ENCODE data around the gene LAMTOR2.
A peak's percentile ranks its signal among the peaks of the same experiment; 100 is the strongest.

The LAMTOR2 gene

DNA sequence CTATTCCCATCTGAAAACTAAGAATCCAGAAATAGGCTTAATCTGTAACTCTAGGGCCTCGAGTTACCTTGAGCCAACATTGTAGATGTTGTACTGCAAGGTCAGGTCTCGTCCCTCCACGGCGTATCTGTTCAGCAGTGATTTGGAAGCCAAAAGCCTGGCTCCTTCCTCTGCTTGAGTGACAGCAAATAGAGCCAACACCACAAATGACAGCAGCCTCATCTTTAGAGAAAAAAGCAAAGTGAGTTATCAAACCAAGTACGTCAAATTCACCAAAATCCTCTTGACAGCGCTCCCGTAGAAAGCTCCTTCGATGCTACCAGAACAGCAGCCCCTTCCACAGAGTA lies 34.7 kb upstream of the LAMTOR2 start:
- TF ChIP-seq, protein P1, sequence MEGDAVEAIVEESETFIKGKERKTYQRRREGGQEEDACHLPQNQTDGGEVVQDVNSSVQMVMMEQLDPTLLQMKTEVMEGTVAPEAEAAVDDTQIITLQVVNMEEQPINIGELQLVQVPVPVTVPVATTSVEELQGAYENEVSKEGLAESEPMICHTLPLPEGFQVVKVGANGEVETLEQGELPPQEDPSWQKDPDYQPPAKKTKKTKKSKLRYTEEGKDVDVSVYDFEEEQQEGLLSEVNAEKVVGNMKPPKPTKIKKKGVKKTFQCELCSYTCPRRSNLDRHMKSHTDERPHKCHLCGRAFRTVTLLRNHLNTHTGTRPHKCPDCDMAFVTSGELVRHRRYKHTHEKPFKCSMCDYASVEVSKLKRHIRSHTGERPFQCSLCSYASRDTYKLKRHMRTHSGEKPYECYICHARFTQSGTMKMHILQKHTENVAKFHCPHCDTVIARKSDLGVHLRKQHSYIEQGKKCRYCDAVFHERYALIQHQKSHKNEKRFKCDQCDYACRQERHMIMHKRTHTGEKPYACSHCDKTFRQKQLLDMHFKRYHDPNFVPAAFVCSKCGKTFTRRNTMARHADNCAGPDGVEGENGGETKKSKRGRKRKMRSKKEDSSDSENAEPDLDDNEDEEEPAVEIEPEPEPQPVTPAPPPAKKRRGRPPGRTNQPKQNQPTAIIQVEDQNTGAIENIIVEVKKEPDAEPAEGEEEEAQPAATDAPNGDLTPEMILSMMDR (IDR thresholded peaks at IDR 0.05; ENCODE audit: borderline replicate concordance, control extremely low read depth, extremely low read depth, insufficient read depth, missing control alignments), result no peak
- DNase-seq (ENCODE audit: low spot score), result no peak
- in situ Hi-C loops (cut with MboI; ENCODE audit: low sequenced_read_pairs, unreplicated experiment), result no loop called here

DNA sequence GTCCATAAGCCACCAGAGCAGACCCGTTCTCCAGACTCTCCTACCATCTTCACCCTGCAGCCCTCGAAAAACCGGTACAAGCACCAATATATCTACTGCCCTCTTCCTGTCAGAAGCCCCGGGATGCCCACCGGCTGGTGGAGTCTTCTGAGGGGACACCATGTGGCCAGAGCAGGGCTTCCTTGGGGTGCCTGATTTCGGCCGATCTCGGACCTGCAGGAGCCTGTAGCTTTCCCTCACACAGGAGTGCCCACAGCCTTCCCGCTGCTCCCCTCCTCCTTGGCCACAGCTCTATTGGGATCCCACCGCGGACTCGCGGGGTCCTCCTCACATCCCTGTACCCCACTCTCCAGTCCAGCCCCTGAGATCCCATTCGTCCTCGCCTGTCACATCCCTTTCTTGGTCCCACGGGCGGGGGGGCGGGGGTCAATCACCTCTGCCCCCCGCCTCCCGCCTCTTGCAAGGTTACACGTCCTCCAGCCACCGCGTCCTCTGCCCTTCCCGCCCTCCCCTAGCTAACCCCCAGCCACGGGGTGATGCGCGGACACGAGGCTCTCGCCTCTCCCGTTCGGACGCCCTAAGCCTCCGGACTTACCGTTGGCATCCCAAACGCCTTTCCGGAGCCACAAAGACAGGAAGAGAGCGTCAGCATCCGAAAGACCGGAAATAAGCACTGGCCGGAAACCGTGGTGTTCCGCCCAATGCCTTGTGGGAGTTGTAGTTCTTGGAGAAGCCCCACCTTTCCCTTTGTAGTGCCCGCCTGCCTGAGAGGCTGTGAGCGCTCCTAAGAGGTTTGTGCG lies 34.1 kb upstream of the LAMTOR2 start, which contains the start of gene SSR2:
TSS of gene SSR2 (minus strand) at position 659 of the 800 bp plus-strand sequence. CDS start 784 bp downstream, outside the sequence.
- peak; percentile 96 for DNase-seq (ENCODE audit: low spot score)
- in situ Hi-C loops (cut with MboI; ENCODE audit: low sequenced_read_pairs, unreplicated experiment), result no loop called here
- TF ChIP-seq, protein P1 (IDR thresholded peaks at IDR 0.05; ENCODE audit: borderline replicate concordance, control extremely low read depth, extremely low read depth, insufficient read depth, missing control alignments), result no peak

DNA sequence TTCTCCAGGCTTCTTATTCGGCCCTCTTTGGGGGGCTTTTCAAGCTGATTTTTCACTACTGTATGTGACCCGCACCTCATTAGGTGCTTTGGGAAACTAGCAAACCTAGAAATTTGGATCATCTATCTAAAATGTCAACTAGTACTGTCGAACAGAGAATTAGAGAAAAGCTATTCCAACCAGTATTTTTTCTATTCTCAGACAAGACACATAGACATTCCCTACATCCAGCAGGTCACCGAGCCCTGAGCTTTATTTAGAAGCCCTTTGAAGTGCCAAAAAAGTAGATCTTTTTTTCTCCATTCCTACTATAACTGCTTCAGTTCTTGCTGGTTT lies 33.5 kb upstream of the LAMTOR2 start:
- in situ Hi-C loops (cut with MboI; ENCODE audit: low sequenced_read_pairs, unreplicated experiment), result no loop called here

DNA sequence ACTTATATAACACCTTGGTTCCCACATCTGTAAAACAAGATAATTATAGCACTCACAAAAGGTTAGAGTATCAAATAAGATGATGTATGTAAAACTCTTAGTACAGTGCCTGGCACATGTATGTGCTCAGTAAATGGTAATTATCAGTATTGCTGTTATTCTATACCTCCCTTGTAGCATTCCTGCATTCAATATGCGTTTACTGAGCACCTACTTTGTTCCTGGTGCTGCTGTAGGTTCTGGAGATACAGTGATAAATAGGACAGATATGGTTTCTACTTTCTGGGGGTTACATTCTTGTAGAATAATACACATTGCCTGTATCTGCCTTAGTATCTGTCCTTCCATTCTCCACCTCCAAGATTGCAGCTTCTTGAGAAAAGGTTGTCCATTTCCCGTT lies 32.6 kb upstream of the LAMTOR2 start:
- in situ Hi-C loops (cut with MboI; ENCODE audit: low sequenced_read_pairs, unreplicated experiment), result no loop called here
- TF ChIP-seq, protein P1 (IDR thresholded peaks at IDR 0.05; ENCODE audit: borderline replicate concordance, control extremely low read depth, extremely low read depth, insufficient read depth, missing control alignments), result no peak
- DNase-seq (ENCODE audit: low spot score), result no peak

More for the DNA sequence above, 33.5 kb upstream of the LAMTOR2 start:
- DNase-seq (ENCODE audit: low spot score), result no peak
- TF ChIP-seq, protein P1 (IDR thresholded peaks at IDR 0.05; ENCODE audit: borderline replicate concordance, control extremely low read depth, extremely low read depth, insufficient read depth, missing control alignments), result no peak

DNA sequence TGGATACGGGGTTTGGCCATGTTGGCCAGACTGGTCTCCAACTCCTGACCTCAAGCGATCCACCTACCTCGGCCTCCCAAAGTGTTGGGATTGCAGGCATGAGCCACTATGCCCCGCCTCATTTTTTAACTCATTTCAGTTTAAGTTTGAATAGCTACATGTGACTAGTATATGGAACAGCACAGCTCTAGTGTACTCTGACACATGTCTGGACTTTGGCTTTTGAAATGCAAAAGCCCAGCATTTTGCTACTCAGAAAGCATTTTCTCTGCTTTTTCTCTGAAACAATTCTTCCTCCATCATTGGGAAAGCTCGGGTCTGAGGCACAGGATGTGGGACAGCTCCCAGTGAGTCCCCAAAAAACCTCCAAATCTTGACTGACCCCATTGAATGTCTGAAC lies 29.8 kb upstream of the LAMTOR2 start:
- DNase-seq (ENCODE audit: low spot score), result no peak
- TF ChIP-seq, protein P1 (IDR thresholded peaks at IDR 0.05; ENCODE audit: borderline replicate concordance, control extremely low read depth, extremely low read depth, insufficient read depth, missing control alignments), result no peak
- in situ Hi-C loops (cut with MboI; ENCODE audit: low sequenced_read_pairs, unreplicated experiment), result no loop called here

DNA sequence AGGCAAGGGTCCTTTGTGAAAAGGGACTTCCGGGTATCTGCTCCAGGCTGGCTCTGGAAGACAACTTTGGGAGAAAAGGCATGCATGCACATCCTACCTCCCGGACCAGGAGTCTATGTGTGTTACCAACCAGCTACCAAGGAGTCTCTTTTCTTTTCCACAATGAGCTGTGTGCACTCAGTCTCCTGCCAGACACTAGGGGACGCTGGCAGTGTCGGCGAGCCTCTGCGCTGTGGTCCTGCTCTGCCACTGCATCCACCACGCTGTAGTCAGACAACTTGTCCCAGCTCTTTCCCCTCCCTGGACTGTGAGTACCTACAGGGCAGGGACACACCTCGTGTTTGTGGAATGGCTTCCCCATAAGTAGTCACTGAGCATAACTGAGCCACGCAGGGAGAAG lies 28.7 kb upstream of the LAMTOR2 start:
- peak; percentile 76 for DNase-seq (ENCODE audit: low spot score)
- in situ Hi-C loops (cut with MboI; ENCODE audit: low sequenced_read_pairs, unreplicated experiment), result no loop called here
- TF ChIP-seq, protein P1 (IDR thresholded peaks at IDR 0.05; ENCODE audit: borderline replicate concordance, control extremely low read depth, extremely low read depth, insufficient read depth, missing control alignments), result peak; percentile 46

All from GM13976 (cell line).